T-helper 17 cell (primary cell): Measurements from ENCODE around the gene CNPPD1. TPM values are rescaled to one million over a fixed set of nuclear protein-coding genes. Genes with fewer than 3 reads are reported as not detected.
A peak's percentile ranks its signal among the peaks of the same experiment; 100 is the strongest.

ENCODE experiments used
- ATAC-seq: fragments of 150-1000 bp; cut with Tn5 transposase; 2 replicates; pipeline ENCODE4 v1.10.0; 2021; ENCODE audit warnings: mild to moderate bottlenecking, moderate library complexity
- DNase-seq, 3 donors: peaks; one replicate each; pipeline versions ENCODE4 v3.0.0 to v3.0.0-alpha.2; 2020 to 2021
- H3K9me3 ChIP-seq: one replicate; pipeline ENCODE4 v1.7.0; 2013; ENCODE audit warnings: low read length, mild to moderate bottlenecking; ENCODE audit not compliant: control insufficient read depth, poor library complexity, severe bottlenecking
- H3K27ac Mint-ChIP-seq: one replicate; pipeline ENCODE4 v1.8.0; 2022; ENCODE audit warnings: mild to moderate bottlenecking, moderate library complexity, mixed read lengths
- H3K27me3 Mint-ChIP-seq: one replicate; pipeline ENCODE4 v1.8.0; 2022; ENCODE audit warnings: mixed read lengths
- H3K36me3 Mint-ChIP-seq: one replicate; pipeline ENCODE4 v1.8.0; 2022; ENCODE audit warnings: low read depth, mixed read lengths
- H3K4me1 Mint-ChIP-seq: one replicate; pipeline ENCODE4 v1.8.0; 2022; ENCODE audit warnings: mild to moderate bottlenecking, mixed read lengths
- H3K4me3 Mint-ChIP-seq: one replicate; pipeline ENCODE4 v1.8.0; 2022; ENCODE audit warnings: mild to moderate bottlenecking, moderate library complexity, mixed read lengths
- total RNA-seq, 4 donors: library from RNA in 2 of 4; stranded (reverse) in 2 of 4; gene quantifications; one replicate each; pipeline ENCODE4 v1.2.3 and lab custom pipeline; 2022 to 2026

CNPPD1 gene
- total RNA-seq, 2 donors from 2014 or later, result 50.8 to 58.1 TPM

- DNase-seq (no peak), ATAC-seq (no peak)
- Mint-ChIP-seq H3K27ac (no peak overlapping the region), H3K4me1 (peaks cover 13% of the 10 kb centered on the region), H3K36me3 (peaks cover under 1% of the 10 kb centered on the region), H3K4me3 (no peak overlapping the region), H3K27me3 (no peaks in the 10 kb centered on the region)
- no peaks in the 10 kb centered on the region for H3K9me3 ChIP-seq
These were observed 7.8 kb downstream of the CNPPD1 start for GRCh38 chr2:219168932-219169331.

- no peak overlapping the region for H3K27ac Mint-ChIP-seq
- no peak overlapping the region for H3K4me3 Mint-ChIP-seq
- DNase-seq (no peak), ATAC-seq (no peak)
- H3K9me3 ChIP-seq, result no peaks in the 10 kb centered on the region
- no peaks in the 10 kb centered on the region for H3K27me3 Mint-ChIP-seq
- peaks cover 13% of the 10 kb centered on the region for H3K4me1 Mint-ChIP-seq
- H3K36me3 Mint-ChIP-seq, result no peaks in the 10 kb centered on the region
These were observed 8.2 kb downstream of the CNPPD1 start for GRCh38 chr2:219168526-219168925.

GRCh38 chr2:219167997-219168396 lies 8.7 kb downstream of the CNPPD1 start:
- ATAC-seq (no peak), DNase-seq (no peak)
- H3K4me1 Mint-ChIP-seq, result peaks cover 14% of the 10 kb centered on the region
- H3K4me3 Mint-ChIP-seq, result no peak overlapping the region
- H3K9me3 ChIP-seq, result no peaks in the 10 kb centered on the region
- no peak overlapping the region for H3K27ac Mint-ChIP-seq
- H3K36me3 Mint-ChIP-seq, result no peaks in the 10 kb centered on the region
- no peaks in the 10 kb centered on the region for H3K27me3 Mint-ChIP-seq

GRCh38 chr2:219165058-219165911 lies 11.4 kb downstream of the CNPPD1 start:
- ATAC-seq, result no peak
- H3K9me3 ChIP-seq, result no peaks in the 10 kb centered on the region
- H3K4me3 Mint-ChIP-seq, result no peak overlapping the region
- no peak for DNase-seq
- no peak overlapping the region for H3K27ac Mint-ChIP-seq
- H3K4me1 Mint-ChIP-seq, result peaks cover 18% of the 10 kb centered on the region
- no peaks in the 10 kb centered on the region for H3K27me3 Mint-ChIP-seq
- no peaks in the 10 kb centered on the region for H3K36me3 Mint-ChIP-seq

GRCh38 chr2:219163156-219163555 lies 13.6 kb downstream of the CNPPD1 start:
- no peaks in the 10 kb centered on the region for H3K9me3 ChIP-seq
- no peak for ATAC-seq
- no peak overlapping the region for H3K27ac Mint-ChIP-seq
- peaks cover 30% of the 10 kb centered on the region for H3K4me1 Mint-ChIP-seq
- no peaks in the 10 kb centered on the region for H3K27me3 Mint-ChIP-seq
- no peak for DNase-seq
- no peaks in the 10 kb centered on the region for H3K36me3 Mint-ChIP-seq
- H3K4me3 Mint-ChIP-seq, result no peak overlapping the region

- DNase-seq (no peak), ATAC-seq (no peak)
- H3K36me3 Mint-ChIP-seq, result peaks cover 4% of the 10 kb centered on the region
These were observed 15.6 kb downstream of the CNPPD1 start for GRCh38 chr2:219161097-219161496.

GRCh38 chr2:219160186-219161017 lies 16.3 kb downstream of the CNPPD1 start, which contains the start of gene NHEJ1:
Gene NHEJ1, minus strand, starts transcription at chr2:219160815. Its CDS starts 2,453 bp downstream, at chr2:219158362.
- DNase-seq, result peak; percentile 82 to 90 (median 84)

More at GRCh38 chr2:219161097-219161496, 15.6 kb downstream of the CNPPD1 start:
- H3K27me3 Mint-ChIP-seq, result no peaks in the 10 kb centered on the region
- H3K4me3 Mint-ChIP-seq, result peak overlapping the region; percentile 93
- H3K4me1 Mint-ChIP-seq, result peaks cover 33% of the 10 kb centered on the region
- peak overlapping the region; percentile 90 for H3K27ac Mint-ChIP-seq
- H3K9me3 ChIP-seq, result no peaks in the 10 kb centered on the region

GRCh38 chr2:219159771-219160185 lies 16.9 kb downstream of the CNPPD1 start:
- Mint-ChIP-seq H3K27ac (peak overlapping the region; percentile 90), H3K27me3 (no peaks in the 10 kb centered on the region), H3K4me3 (peak overlapping the region; percentile 93), H3K4me1 (peaks cover 33% of the 10 kb centered on the region), H3K36me3 (peaks cover 4% of the 10 kb centered on the region)
- no peak for ATAC-seq
- H3K9me3 ChIP-seq, result no peaks in the 10 kb centered on the region
- no peak for DNase-seq

More at GRCh38 chr2:219160186-219161017, 16.3 kb downstream of the CNPPD1 start, which contains the start of gene NHEJ1:
- H3K27ac Mint-ChIP-seq, result peak within 1 kb of the TSS; percentile 90
- peak within 1 kb of the TSS; percentile 93 for H3K4me3 Mint-ChIP-seq
- H3K27me3 Mint-ChIP-seq, result no peaks in the 10 kb centered on the region
- peaks cover 4% of the 10 kb centered on the region for H3K36me3 Mint-ChIP-seq
- H3K4me1 Mint-ChIP-seq, result peaks cover 33% of the 10 kb centered on the region
- no peaks in the 10 kb centered on the region for H3K9me3 ChIP-seq
- ATAC-seq, result peak; percentile 90

- H3K4me1 Mint-ChIP-seq, result peaks cover 30% of the 10 kb centered on the region
- peaks cover 4% of the 10 kb centered on the region for H3K36me3 Mint-ChIP-seq
- H3K9me3 ChIP-seq, result no peaks in the 10 kb centered on the region
- H3K27me3 Mint-ChIP-seq, result no peaks in the 10 kb centered on the region
- H3K4me3 Mint-ChIP-seq, result no peak overlapping the region
- no peak for DNase-seq
- H3K27ac Mint-ChIP-seq, result peak overlapping the region; percentile 37
- no peak for ATAC-seq
These were observed 18.1 kb downstream of the CNPPD1 start for GRCh38 chr2:219158586-219158985.

GRCh38 chr2:219158025-219158424 lies 18.7 kb downstream of the CNPPD1 start:
- ATAC-seq (no peak), DNase-seq (no peak)
- H3K9me3 ChIP-seq, result no peaks in the 10 kb centered on the region
- H3K36me3 Mint-ChIP-seq, result peaks cover 4% of the 10 kb centered on the region
- H3K27ac Mint-ChIP-seq, result no peak overlapping the region
- no peak overlapping the region for H3K4me3 Mint-ChIP-seq
- H3K4me1 Mint-ChIP-seq, result peaks cover 29% of the 10 kb centered on the region
- H3K27me3 Mint-ChIP-seq, result no peaks in the 10 kb centered on the region

GRCh38 chr2:219157396-219157795 lies 19.3 kb downstream of the CNPPD1 start:
- no peaks in the 10 kb centered on the region for H3K9me3 ChIP-seq
- Mint-ChIP-seq H3K36me3 (peaks cover 4% of the 10 kb centered on the region), H3K4me1 (peaks cover 27% of the 10 kb centered on the region), H3K4me3 (no peak overlapping the region), H3K27ac (no peak overlapping the region), H3K27me3 (no peaks in the 10 kb centered on the region)
- ATAC-seq (no peak), DNase-seq (no peak)

GRCh38 chr2:219155054-219155644 lies 21.6 kb downstream of the CNPPD1 start:
- no peaks in the 10 kb centered on the region for H3K9me3 ChIP-seq
- Mint-ChIP-seq H3K27me3 (no peaks in the 10 kb centered on the region), H3K27ac (no peak overlapping the region), H3K4me1 (peaks cover 17% of the 10 kb centered on the region), H3K36me3 (peaks cover 4% of the 10 kb centered on the region), H3K4me3 (no peak overlapping the region)
- ATAC-seq, result no peak
- no peak for DNase-seq

GRCh38 chr2:219149667-219150066 lies 27.1 kb downstream of the CNPPD1 start:
- peaks cover 7% of the 10 kb centered on the region for H3K4me1 Mint-ChIP-seq
- H3K4me3 Mint-ChIP-seq, result no peak overlapping the region
- no peak for DNase-seq
- no peaks in the 10 kb centered on the region for H3K27me3 Mint-ChIP-seq
- H3K36me3 Mint-ChIP-seq, result peaks cover 14% of the 10 kb centered on the region
- no peaks in the 10 kb centered on the region for H3K9me3 ChIP-seq
- ATAC-seq, result no peak
- H3K27ac Mint-ChIP-seq, result no peak overlapping the region
